SKM-1 (cell line): ENCODE measurements around the gene ADRM1.

Source experiments
- DNase-seq: peaks from one replicate; lab custom pipeline; 2025; ENCODE audit not compliant: unreplicated experiment; lab: John Stamatoyannopoulos, UW

Gene ADRM1

DNA sequence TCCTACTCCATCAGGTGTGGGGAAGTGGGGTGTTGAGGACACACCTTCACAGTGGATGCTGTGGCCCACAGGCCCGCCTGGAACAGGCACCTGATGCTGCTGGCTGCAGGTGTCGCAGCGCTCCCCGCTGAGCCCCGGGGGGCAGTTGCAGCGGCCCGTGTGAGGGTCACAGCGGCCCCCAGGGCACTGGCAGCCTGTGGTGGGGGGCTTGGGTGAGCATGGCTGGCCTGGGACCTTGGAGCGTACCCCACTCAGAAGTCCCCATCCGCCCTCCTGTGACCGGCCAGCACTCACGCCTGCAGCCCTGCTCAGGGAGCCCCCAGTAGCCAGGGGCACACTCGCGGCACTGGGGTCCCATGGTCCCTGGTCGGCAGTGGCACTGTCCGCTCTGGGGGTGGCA lies 19.2 kb downstream of the ADRM1 start:
- no peak for DNase-seq

DNA sequence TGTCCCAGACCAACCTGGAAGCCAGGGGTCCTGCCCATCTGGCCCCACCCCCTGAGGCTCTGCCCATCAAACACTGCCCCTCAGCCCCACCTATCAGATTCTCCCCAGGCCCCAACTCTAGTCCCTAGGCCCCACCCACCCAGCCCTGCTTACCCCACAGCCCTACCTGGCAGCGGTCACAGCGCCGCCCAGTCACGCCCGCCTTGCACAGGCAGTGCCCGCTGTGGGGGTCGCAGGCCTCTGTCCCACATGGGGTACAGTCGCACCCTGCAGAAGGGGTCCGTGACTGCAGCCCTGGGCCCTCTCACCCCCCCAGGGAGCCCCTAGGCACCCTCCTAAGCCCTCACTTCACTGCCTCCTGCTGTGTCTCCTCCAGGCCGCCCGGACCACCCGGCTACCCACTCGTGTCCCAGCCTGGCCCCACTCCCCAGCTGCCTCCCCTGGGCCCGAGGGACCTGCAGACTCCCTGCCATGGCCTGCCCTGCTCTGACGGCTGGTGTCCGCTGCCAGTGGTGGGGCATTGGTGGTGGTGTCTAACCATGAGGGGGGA lies 19.8 kb downstream of the ADRM1 start:
- DNase-seq = no peak

DNA sequence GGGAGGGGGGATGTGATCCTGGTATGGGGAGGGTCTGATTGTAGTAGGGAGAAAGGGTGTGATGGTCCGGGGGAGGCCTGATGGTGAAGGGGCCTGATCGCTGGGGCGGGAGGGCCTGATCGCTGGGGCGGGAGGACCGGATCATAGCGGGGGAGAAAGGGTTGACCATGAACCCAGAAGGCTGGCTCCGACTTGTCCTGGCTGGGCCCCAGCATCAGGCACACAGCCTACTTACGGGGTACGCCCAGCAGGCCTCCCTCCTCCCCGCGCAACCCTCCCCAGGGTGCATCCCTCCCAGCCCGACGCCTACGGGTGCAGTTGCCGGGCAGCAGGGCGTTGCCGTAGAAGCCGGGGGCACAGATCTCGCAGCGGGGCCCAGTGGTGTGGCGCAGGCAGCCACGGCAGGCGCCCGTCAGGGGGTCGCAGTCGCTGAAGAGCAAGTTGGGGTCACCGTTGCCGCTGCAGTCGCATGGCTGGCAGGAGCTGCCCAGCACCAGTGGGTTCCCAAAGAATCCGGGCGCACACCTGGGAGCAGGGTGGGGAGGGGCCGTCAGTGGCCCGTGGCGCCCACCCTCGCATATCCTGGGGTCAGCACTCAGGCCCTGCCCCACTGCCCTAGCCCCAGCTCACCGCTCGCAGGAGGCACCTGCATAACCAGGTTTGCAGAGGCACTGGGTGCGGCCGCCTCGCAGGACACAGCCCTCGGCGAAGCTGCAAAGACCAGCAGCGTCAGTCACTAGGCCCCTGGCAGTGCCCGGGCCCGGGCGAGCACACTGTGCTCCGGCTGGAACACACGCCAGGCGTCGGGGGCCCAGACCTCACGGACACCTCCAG lies 20.6 kb downstream of the ADRM1 start:
- no peak for DNase-seq

DNA sequence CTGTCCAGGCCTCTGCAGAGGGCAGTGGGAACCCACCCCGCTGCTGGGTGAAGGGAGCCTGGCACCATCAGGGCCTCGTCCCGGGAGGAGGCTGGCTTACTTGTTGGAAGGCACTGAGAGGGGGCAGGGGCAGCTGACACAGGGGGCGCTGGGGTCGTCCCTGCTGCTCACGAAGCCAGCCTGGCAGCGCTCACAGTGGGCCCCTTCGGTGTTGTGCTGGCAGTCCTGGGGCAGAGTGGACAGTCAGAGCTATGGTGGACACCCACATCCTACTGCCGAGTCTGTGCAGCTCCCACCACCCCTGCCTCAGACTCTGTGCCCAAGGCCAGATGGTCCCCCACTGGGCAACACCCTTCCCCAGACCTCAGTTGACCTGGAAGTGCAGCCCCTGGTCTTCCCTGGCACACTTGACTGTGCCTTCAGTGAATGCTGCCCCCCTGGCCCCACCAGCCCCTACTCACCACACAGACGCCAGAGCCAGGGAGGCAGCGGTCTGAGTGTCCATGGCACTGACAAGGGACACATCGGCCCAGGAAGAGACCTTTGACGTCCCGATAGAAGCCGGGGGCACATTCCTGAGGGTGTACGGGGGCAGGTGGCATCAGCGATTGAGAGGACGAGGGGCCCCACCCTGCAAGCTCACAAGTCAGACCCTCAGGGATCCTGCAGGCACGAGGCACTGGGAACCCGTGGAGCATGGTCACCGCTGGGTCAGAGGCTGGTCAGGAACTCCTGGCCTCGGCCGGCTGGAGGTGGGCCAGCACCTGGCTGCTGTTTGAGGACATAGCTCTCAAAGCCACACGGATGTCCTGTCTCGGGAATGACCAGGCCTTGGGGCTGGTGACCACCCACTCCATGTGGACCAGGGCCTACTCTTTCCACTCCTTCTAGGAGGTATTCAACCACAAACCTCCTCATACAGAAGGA lies 21.4 kb downstream of the ADRM1 start:
- no peak for DNase-seq

DNA sequence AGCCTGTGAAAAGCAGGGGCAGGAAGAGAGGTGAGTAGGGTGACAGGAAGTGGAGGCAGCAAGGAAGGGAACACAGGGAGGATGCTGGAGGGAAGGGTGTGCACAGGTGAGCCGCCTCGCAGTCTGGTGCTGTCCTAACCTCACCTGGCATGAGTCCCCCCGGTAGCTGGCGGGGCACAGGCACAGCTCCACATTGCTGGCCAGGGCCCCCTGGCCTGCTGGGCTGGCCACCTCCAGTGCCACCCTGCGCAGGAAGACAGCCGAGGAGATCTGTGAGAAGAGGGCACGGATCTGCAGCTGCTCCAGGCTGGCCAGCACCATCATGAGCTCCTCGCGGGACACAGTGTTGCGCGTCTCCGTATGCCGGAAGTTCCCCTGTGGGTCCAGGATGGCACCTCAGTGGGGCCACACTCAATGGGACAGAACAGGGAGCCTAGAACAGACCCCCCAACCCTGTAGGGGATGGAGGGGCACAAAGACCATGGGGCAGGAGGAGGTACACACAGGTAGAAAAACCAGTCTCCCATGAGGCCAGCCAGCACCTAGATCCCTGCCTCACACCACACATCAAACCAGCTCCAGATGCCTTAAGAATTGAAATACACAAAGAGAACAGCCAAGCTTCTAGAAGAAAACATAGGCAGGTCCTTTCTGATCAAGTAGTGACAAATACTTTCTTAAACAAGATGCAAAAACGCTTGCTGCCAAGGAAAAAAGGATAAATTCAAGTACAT lies 22.5 kb downstream of the ADRM1 start:
- no peak for DNase-seq

DNA sequence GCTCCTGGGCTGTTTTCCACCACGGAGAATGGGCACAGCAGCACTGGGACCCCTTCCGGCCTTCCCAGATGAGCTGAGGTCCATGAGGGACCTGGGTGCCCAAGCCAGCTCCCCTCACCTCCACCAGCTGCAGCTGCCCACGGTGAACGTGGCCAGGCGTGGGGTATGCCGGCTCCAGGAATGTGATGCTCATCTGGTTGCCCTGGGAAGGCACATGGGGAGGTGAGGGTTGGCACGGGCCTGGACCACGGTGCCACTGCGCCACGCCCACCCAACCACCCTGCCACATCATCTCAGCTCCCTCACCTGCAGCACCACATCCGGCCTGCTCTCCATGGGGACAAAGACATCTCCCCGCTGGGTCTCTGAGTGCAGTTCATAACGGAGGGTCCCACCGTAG lies 23.8 kb downstream of the ADRM1 start:
- no peak for DNase-seq

DNA sequence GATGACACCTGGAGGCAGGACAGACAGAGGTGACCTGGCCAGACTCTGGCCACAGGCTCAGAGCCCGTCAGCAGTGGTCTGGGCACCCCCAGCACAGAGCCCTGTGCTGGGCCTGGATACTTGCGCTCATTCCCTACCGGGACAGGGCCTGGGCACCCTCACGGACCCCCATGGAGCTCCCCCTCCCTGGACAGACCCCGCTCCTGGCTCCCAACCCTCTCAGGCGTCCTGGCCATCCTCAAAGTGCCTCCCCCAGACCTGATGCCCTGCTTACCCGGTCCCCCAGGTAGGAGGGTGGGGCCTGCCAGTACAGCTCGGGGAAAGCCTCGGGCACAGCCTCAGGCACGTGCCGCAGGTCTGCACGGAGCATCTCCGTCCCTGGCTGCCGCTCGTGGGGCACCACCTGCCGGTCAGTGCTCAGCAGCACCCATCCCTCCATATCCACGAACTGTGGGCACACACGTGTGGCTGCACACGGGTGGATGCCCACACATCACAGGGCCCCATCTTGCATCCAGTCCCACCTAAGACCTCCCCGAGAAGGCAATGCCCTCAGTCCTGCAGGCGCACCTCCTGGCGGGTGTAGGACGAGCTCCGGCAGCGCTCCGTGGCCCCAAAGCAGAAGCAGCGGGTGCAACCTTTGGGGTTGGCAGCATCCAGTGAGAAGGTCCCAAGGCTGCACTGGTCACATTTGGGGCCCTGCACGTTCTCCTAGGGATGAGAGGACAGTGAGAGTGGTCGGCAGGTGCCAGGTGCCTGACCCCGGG lies 24.3 kb downstream of the ADRM1 start:
- no peak for DNase-seq

DNA sequence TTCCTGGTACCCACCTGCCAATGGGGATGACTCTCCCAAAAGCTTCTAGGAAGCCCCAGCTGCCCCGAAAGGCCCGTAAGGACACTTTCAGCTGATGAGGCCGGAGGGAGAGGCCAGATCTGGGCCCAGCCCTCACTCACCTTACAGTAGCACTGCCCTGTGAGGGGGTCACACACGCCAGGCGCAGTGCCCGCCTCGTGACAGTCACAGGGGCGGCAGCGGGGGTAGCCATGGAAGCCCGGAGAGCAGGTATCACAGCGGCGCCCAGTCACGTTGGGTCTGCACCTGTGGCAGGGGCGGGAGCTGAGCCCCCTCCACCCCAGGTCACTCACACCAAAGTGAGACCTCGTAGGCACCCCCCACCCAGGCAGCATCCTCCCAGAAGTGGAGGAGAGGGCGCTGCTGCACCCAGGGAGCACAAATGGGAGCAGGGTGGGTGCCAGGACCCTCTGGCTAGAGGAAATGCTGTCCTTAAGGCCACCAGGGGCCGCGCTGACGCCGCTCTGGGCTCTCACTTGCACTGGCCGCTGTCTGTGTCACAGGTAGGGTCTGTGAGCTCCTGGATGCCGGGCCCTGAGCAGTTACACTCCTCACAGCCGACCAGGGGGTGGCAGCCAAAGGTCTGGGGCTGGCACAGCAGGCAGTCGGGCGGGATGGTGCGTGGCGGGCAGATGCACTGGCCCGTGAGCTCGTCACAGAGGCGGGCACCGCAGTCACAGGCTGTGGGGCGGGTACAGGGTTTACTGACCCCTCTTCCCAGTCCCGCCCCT lies 25.1 kb downstream of the ADRM1 start:
- DNase-seq = no peak

DNA sequence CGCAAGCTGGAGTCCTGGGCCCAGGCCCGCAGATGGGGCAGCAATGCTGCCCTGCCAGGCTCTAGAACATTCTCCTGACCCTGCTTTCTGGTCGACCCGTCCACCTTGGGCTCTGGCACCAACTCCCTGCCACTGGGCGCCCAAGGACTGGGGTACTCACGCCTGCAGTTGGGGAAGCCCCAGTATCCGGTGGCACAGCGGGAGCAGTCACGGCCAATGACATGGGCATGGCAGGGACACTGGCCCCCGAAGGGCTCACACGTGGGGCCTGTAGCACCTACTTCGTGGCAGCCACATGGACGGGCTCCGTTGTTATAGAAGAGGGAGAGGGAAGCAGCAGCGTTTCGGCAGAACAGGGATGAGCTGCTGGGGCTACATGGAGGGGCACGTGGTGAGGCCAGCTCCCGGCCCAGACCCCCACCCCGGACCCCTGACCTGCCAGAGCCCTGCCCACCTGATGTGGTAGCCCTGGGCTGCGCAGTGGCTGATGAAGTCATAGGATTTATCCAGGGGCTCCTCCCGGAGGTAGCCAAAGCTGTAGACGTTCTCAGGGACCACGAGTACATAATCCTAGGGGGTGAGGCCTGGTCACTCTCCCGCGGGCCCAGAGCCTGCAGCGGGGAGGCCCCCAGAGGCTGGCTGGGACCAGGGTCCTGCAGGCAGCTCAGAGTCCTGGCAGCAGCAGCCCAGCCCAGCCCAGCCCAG lies 26.0 kb downstream of the ADRM1 start:
- DNase-seq = no peak

DNA sequence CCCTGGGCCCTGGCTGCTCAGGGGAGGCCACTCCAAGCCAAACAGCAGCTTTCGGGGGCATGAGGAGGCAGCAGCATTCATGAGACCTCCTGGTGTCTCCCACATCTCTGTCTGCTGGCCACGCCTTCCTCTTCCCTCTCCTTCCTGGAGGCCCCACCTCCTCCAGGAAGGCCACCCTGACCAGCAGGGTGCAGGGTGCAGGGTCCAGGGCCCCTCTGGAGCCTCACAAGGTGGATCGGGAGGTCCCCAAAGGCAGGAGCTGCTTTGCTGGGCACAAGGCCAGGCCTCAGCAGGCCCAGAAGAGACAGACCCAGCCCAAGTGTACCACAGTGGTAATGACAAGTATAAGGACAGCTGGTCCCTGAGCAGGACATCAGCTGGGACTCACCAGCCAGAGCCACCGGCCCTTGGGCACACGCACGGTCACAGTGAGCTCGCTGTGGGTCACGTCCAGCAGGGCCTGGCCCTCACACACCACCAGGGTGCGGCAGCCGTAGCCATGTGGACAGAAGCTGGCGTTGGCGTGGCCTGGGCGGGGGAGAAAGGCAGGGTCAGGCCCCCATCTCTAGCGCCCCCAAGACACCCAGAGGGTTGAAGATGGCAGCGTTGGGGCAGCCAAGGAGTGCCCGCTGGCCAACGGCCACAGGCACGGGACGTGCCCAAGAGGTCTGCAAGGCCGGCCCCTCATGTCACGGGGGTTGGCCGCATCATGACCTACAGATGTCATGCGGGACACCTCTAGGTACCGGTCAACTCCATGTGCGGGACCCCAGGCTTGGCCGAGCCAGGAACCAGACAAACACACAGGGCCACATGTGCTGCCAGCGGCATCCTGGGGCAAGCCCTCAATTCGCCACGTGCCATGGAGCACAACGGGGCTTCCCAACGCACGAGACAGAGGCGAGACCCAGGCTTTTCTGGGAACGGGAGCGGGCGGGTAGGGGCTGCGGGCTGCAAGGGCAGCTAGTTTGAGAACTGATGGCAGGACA lies 26.9 kb downstream of the ADRM1 start:
- no peak for DNase-seq

DNA sequence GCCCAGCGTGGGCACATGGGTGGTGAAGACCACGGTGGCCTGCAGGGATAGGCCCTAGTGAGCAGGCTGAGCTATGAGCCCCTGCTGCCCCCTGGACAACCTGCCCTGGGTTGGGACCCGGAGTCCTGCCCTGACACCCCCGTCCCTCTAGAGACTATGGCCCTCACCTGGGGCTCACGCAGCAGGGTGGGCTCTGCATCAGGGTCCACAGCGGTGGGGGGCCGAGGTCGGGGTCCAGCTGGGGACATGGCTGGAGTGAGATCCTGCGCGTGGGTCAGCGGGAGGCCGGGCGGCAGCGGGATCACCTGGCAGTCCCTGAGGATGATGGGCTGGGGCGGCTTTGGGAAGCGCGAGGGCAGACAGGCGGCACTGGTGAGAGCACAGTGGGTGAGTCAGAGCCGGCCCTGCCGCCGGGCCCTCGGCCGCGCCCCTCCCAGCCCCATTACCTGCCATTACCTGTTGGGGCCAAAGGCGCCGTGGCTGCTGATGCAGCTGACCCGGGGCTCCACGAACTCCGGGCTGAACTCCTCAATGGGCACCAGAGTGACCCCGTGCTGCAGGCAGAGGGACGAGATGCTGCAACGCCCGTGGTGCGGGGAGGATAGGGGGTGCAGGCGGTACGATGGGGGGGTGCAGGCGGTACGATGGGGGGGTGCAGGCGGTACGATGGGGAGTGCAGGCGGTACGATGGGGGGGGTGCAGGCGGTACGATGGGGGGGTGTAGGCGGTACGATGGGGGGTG lies 27.9 kb downstream of the ADRM1 start:
- no peak for DNase-seq

DNA sequence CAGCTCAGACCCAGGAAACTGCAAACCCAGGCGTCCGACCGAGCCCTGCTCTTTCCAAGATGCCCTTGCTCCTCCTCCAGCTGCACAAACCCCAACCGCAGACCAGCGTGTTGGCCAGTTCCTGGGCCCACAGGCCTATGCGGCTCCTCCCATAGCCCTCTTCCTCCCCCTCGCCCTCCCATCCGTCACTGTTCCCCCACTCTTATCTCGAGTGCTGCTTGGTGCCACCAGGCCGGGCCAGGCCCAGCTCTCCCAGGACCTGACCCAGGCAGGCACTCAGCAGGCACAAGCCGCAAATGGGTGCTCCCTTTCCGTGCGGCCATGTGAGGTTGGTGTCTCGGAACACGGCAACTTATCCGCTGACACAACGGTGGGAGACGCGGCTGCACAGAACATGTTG lies 28.6 kb downstream of the ADRM1 start:
- DNase-seq = no peak

DNA sequence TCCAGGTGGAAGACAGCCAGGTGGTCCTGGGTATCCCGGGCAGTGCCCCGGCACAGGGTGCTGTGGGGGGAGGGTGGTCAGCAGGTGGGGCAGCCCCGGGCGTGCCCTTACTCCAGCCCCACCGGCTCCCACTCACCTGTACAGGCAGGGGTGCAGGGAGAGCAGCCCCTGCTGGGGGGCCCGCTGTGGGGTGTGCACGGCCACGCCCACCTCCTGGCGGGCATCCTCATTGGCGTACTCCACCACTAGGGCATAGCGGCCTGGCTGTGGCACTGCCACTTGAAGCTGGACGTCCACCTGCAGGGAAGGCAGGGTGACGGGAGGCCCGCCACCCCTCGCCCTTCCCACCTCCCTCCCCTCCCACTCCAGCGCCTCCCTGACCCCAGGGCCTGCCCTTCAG lies 29.6 kb downstream of the ADRM1 start:
- no peak for DNase-seq

DNA sequence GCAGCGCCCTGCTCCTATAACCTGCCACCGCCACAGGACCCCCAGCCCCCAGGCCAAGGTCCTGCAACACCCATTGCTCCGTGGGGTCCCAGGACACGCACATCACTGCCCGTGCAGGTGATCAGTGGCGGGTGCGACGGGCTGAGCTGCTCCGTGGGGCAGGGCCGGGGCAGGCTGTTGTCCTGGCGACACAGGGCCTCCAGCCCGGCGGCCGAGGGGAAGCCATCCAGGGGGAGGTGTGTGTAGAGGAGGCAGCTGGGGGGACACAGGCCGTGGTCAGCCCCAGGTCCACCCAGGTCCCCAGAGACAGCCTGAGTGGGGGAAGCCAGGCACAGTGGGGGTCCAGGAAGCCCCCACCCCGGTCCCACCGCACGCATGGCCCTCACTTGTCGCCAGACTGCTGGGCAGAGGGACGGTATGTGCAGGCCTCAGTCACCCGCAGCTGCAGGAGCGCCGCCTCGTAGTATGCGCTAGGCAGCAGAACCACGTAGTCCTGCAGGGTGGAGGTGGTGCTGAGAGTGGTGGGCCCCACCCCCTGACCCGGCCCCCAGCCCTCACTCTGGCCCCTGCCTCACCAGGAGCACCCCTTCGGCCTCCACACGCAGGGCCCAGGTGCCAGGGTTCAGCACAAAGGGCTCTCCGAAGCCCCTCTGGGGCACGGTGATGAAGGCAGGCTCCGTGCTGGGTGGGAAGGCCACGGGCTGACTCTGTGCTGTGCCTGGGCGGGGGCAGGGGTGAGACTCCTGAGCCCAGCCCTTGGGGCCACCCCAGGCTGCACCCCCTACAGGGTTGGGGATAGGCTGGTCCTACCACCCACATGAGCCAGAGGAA lies 30.4 kb downstream of the ADRM1 start:
- no peak for DNase-seq

DNA sequence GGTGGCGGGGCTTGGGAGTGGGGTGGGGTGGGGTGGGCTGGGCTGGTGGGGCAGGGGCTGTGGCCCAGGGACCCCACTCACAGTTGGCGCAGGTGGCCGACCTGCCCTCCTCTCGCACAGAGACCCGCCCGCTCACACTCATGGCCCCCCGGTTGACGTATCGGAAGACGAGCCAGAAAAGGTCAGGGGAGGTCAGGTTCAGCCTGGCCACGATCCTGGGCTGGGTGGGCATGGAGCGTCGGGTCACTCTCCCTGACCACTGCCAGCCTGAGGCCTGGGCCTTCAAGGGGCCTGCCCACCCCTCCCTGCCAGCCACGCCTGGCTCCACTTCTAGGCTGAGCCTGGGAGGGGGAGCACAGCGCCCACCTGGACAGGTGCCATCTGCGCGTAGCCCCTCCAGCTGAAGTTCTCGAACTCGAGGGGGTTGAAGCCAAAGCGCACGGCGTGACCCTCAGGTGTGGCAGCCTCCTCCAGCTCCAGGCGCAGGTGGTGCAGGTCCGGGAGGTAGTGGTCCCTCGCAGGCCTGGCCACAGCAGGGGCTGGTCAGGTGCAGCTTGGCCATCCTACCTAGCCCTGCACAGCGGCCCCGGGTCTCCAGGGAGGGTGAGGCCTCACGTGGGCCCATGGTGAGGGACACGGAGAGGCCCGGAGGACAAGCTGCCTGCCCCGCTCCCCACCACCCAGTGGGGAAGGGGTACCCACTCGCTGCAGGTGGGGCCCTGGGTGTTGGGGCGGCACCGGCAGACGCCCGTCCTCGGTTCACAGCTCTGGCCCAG lies 31.2 kb downstream of the ADRM1 start:
- DNase-seq = no peak

DNA sequence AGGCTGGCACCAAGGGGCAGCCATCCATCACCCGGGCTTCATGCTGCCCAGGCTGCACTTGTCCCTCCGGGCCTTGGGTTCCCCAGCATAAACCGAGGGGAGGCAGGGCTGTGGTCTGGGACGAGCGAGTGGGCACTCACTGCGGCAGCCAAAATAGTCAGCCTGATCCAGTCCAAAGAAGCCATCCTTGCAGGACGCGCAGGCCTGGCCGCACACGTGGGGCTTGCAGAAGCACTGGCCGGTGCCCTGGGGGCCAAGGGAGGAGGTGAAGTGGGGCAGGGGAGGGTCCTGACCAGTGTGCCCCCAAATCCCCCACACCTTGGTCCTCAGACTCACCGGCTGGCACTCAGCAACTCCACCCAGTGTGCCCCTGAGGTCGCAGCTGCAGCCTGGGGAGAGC lies 32.1 kb downstream of the ADRM1 start:
- DNase-seq = no peak
